GM19328 (cell line): ENCODE measurements around the gene PRIM2.
"Not testable (repeated sequence)": the region's sequence is repeated elsewhere in the genome, so short reads cannot be mapped to it uniquely, and the experiment has no call there.

Experiments
- ATAC-seq: cut with Tn5 transposase; IDR thresholded peaks from one replicate; pipeline ENCODE4 v1.9.1; 2021; ENCODE audit warnings: mild to moderate bottlenecking, moderate library complexity; ENCODE audit not compliant: unreplicated experiment

PRIM2 gene

GRCh38 chr6:57577023-57577422 is 259.6 kb downstream of the PRIM2 start:
- not testable (repeated sequence) for ATAC-seq

GRCh38 chr6:57579489-57579888 is 262.1 kb downstream of the PRIM2 start:
- not testable (repeated sequence) for ATAC-seq

GRCh38 chr6:57581586-57581985 is 264.2 kb downstream of the PRIM2 start:
- not testable (repeated sequence) for ATAC-seq

- not testable (repeated sequence) for ATAC-seq
Measured at GRCh38 chr6:57601105-57601504, 283.7 kb downstream of the PRIM2 start.

GRCh38 chr6:57605303-57605702 is 287.9 kb downstream of the PRIM2 start:
- ATAC-seq, result not testable (repeated sequence)

- not testable (repeated sequence) for ATAC-seq
Measured at GRCh38 chr6:57606331-57606730, 288.9 kb downstream of the PRIM2 start.

- ATAC-seq, result not testable (repeated sequence)
Measured at GRCh38 chr6:57610612-57611011, 293.2 kb downstream of the PRIM2 start.

GRCh38 chr6:57618959-57619358 is 301.5 kb downstream of the PRIM2 start:
- ATAC-seq, result not testable (repeated sequence)

GRCh38 chr6:57631773-57632172 is 314.3 kb downstream of the PRIM2 start:
- not testable (repeated sequence) for ATAC-seq

- ATAC-seq, result not testable (repeated sequence)
Measured at GRCh38 chr6:57658526-57658925, 341.1 kb downstream of the PRIM2 start.

GRCh38 chr6:57659794-57660193 is 342.4 kb downstream of the PRIM2 start:
- not testable (repeated sequence) for ATAC-seq

GRCh38 chr6:57660940-57661339 is 343.5 kb downstream of the PRIM2 start:
- not testable (repeated sequence) for ATAC-seq

- ATAC-seq, result not testable (repeated sequence)
Measured at GRCh38 chr6:57668108-57668507, 350.7 kb downstream of the PRIM2 start.

- not testable (repeated sequence) for ATAC-seq
Measured at GRCh38 chr6:57671237-57671636, 353.8 kb downstream of the PRIM2 start.

GRCh38 chr6:57671937-57672627 is 354.7 kb downstream of the PRIM2 start:
- not testable (repeated sequence) for ATAC-seq

GRCh38 chr6:57673281-57673680 is 355.9 kb downstream of the PRIM2 start:
- ATAC-seq, result not testable (repeated sequence)

- ATAC-seq, result not testable (repeated sequence)
Measured at GRCh38 chr6:57675386-57675785, 358.0 kb downstream of the PRIM2 start.

- not testable (repeated sequence) for ATAC-seq
Measured at GRCh38 chr6:57696382-57696781, 379.0 kb downstream of the PRIM2 start.
